ENCODE measurements around the gene FOXN3.

GRCh38 chr14:89350152-89350551 lies 66.9 kb downstream of the FOXN3 start:
- TF ChIP-seq EP300 (conservative IDR thresholded peaks at IDR 0.05; ENCODE audit: poor library complexity, severe bottlenecking) (no peak), POLR2AphosphoS5 (IDR thresholded peaks at IDR 0.05) (no peak), SMC3 (conservative IDR thresholded peaks at IDR 0.05; ENCODE audit: poor library complexity) (no peak), CTCF (IDR thresholded peaks at IDR 0.05; ENCODE audit: poor library complexity, severe bottlenecking) (no peak), TAF1 (IDR thresholded peaks at IDR 0.05; ENCODE audit: low read depth) (no peak)

Measured in neural cell (in vitro differentiated cells).